HG03045 (cell line): Measurements from ENCODE around the gene ADAMTSL2.

Experiments
- ATAC-seq: cut with Tn5 transposase; IDR thresholded peaks from one replicate; pipeline ENCODE4 v1.9.1; 2021; ENCODE audit warnings: mild to moderate bottlenecking, moderate library complexity; ENCODE audit not compliant: unreplicated experiment

Gene ADAMTSL2

GRCh38 chr9:133603135-133603927 is 68.8 kb downstream of the ADAMTSL2 start:
- no peak for ATAC-seq

- ATAC-seq, result no peak
Observed at GRCh38 chr9:133604214-133604613, 69.7 kb downstream of the ADAMTSL2 start.

- ATAC-seq, result no peak
Observed at GRCh38 chr9:133604856-133605255, 70.4 kb downstream of the ADAMTSL2 start.

- no peak for ATAC-seq
Observed at GRCh38 chr9:133605446-133605845, 70.9 kb downstream of the ADAMTSL2 start.

- ATAC-seq, result no peak
Observed at GRCh38 chr9:133605856-133606707, 71.6 kb downstream of the ADAMTSL2 start.

GRCh38 chr9:133606708-133607025 is 72.2 kb downstream of the ADAMTSL2 start:
- ATAC-seq, result no peak

- no peak for ATAC-seq
Observed at GRCh38 chr9:133607381-133607780, 72.9 kb downstream of the ADAMTSL2 start.

GRCh38 chr9:133607976-133608375 is 73.5 kb downstream of the ADAMTSL2 start:
- no peak for ATAC-seq

GRCh38 chr9:133608382-133608781 is 73.9 kb downstream of the ADAMTSL2 start:
- ATAC-seq, result no peak

- no peak for ATAC-seq
Observed at GRCh38 chr9:133608889-133609288, 74.4 kb downstream of the ADAMTSL2 start.

GRCh38 chr9:133609311-133610098 is 75.0 kb downstream of the ADAMTSL2 start, which contains the start of gene FAM163B:
Gene FAM163B, minus strand, starts transcription at chr9:133609389. Its CDS starts 29,166 bp downstream, at chr9:133580223.
- ATAC-seq, result no peak

- no peak for ATAC-seq
Observed at GRCh38 chr9:133610845-133611244, 76.3 kb downstream of the ADAMTSL2 start.

GRCh38 chr9:133612051-133612450 is 77.5 kb downstream of the ADAMTSL2 start:
- ATAC-seq, result no peak

- no peak for ATAC-seq
Observed at GRCh38 chr9:133612816-133613215, 78.3 kb downstream of the ADAMTSL2 start.

GRCh38 chr9:133613432-133613831 is 78.9 kb downstream of the ADAMTSL2 start:
- no peak for ATAC-seq

- ATAC-seq, result no peak
Observed at GRCh38 chr9:133614056-133614455, 79.6 kb downstream of the ADAMTSL2 start.

- ATAC-seq, result no peak
Observed at GRCh38 chr9:133614678-133615077, 80.2 kb downstream of the ADAMTSL2 start.

GRCh38 chr9:133615186-133615585 is 80.7 kb downstream of the ADAMTSL2 start:
- no peak for ATAC-seq

- ATAC-seq, result no peak
Observed at GRCh38 chr9:133615606-133616188, 81.2 kb downstream of the ADAMTSL2 start.

GRCh38 chr9:133616643-133617405 is 82.3 kb downstream of the ADAMTSL2 start:
- ATAC-seq, result no peak
